ENCODE measurements around the gene PSG2.

- TF ChIP-seq, protein P1, sequence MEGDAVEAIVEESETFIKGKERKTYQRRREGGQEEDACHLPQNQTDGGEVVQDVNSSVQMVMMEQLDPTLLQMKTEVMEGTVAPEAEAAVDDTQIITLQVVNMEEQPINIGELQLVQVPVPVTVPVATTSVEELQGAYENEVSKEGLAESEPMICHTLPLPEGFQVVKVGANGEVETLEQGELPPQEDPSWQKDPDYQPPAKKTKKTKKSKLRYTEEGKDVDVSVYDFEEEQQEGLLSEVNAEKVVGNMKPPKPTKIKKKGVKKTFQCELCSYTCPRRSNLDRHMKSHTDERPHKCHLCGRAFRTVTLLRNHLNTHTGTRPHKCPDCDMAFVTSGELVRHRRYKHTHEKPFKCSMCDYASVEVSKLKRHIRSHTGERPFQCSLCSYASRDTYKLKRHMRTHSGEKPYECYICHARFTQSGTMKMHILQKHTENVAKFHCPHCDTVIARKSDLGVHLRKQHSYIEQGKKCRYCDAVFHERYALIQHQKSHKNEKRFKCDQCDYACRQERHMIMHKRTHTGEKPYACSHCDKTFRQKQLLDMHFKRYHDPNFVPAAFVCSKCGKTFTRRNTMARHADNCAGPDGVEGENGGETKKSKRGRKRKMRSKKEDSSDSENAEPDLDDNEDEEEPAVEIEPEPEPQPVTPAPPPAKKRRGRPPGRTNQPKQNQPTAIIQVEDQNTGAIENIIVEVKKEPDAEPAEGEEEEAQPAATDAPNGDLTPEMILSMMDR (IDR thresholded peaks at IDR 0.05) = no peak
- TF ChIP-seq POLR2A (IDR thresholded peaks at IDR 0.05) = no peak
Observed at GRCh38 chr19:43124360-43124759, 41.9 kb upstream of the PSG2 start.
